ENCODE data around the gene PODN.

The PODN gene

DNA sequence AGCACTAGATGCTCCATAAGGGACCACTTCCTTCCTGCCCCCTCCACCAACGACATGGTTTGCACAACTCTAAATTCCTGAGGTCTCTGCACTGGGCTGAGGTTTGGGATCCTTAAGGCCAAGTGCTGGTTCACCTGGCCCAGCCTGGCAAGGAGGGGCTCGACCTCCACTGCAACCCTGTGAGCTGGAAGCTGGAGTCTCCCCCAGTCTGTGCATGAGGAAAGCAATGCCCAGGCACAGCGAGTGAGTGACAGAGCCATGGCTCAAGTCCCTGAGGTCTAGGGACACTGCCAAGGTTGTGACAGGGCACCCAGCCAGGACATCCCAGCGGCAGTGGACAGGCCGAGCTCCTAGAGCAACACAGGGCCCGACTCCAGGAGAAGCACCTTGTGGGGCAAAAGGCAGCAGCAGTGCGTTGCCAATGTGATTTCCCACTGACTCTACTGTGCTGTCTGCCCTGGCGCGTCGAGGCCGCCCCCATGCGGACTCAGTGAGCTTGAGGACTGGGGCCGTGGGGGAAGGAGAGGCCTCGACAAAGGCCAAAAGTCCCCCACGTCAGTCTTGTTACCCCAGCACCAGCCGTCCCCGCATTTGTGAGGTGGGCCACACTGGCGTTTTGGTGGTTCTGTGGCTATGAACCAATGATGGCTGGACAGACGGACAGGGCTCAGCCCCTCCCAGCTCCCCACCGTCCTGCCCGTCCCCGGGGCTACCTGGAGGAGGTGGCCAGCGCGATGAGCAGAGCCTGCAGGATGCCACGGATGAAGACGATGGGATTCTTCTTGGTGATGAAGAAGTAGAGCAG, 30.0 kb downstream of the PODN start:
- no peak for DNase-seq

DNA sequence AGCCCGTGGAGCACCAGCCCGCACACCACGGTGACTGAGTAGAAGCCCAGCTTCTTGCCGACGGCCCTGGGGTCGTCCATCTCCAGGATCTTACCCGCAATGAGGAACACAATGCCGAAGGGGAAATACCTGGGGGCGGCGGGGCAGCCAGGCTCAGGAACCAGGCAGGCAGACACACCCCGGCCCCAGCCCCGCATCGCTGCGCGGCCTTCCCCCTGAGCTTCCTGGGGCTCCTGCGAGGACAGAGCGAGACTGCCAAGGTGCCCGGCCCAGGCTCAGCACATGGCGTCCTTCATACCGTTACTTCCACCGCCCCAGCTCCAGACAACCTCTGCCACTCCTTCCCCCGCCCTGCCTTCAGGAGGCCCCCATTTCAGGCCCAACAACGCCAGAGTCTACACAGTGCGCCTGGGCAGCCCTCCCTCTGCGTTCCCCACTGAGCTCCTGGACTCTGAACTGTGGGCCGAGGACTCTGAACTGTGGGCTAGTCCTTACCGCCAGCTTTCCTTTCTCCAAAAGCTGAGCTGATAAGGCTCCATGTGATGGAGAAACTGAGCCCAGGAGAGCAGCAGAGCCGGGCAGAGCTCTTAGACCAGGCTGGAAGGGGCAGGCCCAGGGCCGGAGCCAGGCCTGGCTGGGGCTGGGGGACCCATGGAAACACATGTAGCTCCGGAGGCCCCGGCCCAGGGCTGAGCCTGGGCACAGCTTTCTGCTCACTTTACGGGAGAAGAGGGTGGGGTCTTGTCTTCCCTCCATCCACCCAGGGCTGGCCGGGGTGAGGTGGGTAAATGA, 30.8 kb downstream of the PODN start:
- DNase-seq, result no peak

DNA sequence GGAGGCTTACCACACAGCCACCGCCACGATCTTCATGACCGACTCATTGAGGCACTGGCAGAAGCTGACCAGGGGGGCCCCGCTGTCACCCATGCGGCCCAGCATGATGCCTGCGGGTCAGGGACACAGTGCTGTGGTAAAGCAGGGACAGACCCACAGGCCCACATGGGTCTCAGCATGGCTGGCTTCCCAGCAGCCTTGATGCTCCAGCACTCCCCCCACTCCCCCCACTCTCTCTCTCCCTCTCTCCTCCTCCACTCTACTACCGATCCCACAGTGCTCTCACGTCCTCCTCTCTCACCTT, 31.4 kb downstream of the PODN start:
- no peak for DNase-seq

DNA sequence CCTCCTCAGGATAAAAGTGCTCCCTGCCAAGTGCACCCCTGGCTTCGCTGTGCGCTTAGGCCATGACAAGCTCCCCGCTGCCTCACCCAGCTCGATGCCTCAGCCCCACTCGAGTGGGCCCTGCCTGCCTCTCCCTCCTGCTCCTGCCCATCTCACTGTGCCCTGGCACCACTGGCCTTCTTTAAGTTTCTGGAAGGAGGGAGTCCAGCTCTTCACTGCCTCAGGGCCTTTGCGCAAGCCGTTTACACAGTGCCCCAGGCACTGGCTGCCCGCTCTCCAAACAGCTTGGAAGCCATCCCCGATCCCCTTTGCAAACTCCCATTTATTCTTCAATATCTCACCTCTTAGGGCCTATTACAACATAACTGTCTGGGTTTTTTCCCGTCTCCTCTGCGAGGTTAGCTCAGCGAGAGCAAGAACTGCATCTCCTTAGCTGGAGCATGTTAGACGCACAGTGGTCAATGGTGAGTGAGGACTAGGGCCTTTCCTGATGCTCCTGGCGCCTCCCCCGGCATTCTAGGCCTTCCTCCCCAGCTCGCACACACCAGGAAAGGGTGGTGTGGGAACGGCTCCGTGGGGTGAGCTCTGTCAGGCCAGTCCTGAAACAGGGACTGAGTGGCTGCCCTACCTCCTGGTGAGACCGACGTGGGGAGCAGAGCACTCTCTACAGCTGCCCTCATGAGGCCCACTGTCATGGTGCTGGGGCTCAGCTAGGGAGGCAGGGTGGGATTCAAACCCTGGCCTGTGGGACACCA, 31.9 kb downstream of the PODN start:
- no peak for DNase-seq

DNA sequence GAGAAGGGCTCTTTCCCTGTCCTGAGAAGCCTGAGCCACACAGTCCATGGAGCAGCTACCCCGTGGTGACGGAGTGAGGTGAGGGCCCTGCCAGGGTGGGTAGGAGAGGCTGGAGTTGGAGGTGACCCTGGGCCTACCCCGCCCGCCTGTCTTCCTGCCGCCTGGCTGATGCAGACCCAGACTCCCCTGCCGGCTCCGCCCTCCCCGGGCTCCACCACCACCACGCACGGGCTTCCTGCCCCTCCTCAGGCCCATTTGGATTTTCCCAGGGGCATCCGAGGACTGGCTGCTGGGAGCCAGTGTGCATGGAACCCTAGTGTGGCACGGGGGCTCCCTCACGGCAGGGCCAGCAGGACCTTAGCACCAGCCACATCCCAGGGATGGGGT, 32.5 kb downstream of the PODN start:
- no peak for DNase-seq

DNA sequence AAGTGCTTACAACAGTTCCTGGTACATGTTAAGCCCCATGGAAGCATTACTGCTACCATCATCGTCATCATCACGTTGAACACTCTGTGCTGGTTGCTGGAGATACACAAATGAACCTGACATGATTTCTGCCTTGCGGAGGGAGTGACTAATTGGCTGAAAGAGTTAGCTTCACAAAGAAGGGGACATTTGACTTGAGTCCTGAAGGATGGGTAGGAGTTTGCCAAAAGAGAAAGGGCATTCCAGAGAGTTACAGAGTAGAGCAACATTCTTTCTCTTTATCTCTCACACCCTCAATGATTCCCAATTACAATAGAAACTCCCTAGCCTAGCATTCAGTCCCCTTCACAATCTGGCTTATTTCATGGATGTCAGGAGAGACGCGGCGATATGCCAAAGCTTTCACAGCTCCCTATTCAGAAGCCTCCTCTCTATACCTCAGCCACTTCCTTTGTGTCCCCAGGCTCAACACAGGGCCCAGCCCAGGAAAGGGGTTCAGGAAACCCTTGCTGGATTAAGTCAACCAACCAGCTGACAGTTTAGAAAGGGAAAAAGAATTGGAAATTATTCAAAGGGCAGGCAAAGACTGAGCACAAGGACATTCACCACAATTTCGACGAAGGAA, 42.4 kb downstream of the PODN start:
- no peak for DNase-seq

DNA sequence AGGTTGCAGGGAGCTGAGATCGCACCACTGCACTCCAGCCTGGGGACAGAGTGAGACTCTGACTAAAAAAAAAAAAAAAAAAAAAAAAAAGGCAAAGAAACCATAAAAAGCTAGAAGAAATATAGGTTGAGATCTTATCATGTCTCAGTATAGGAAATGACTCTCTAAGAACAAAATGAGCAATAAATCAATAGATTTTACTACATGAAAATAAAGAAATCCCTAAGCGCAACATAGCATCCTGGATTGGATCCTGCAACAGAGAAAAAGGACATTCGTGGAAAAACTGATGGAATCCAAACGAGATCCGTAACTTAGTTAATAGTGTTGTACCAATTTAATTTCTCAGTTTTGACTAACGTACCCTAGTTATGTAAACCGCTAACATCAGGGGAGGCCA, 45.1 kb downstream of the PODN start:
- DNase-seq, result no peak

DNA sequence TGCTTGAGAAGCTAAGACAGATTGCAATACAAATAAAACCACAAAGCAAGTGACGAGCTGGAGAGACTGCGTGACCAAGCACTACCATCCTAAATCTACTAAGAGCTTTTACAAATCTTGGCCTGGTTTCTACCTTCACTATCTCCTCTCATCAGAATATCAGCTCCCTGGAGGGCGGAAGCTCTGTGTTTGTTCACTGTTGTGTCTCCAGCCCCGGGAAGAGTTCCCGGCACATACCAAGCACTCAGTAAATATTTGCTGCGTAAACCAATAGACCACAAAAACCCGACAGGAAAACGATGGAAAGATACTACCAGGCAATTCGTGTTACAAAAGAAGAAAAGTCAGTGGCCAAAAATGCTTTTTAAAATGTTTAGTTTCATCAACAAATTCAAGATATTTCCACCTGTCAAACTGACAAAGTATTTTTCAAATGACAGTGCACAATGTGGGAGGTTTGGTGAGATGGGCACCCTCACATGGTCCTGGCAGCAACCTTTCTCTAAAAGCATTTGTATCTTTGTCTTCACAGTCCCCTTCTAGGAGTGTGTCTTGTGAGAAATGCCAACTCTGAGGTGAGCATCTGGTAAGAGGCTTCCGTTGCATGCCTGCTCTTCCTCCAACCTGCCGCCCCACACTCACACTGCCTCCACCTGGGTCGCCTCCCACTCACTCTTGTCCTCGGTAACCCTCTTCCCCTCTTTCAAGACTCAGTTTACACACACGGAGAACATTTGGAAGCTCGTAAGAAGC, 45.7 kb downstream of the PODN start:
- DNase-seq, result no peak

DNA sequence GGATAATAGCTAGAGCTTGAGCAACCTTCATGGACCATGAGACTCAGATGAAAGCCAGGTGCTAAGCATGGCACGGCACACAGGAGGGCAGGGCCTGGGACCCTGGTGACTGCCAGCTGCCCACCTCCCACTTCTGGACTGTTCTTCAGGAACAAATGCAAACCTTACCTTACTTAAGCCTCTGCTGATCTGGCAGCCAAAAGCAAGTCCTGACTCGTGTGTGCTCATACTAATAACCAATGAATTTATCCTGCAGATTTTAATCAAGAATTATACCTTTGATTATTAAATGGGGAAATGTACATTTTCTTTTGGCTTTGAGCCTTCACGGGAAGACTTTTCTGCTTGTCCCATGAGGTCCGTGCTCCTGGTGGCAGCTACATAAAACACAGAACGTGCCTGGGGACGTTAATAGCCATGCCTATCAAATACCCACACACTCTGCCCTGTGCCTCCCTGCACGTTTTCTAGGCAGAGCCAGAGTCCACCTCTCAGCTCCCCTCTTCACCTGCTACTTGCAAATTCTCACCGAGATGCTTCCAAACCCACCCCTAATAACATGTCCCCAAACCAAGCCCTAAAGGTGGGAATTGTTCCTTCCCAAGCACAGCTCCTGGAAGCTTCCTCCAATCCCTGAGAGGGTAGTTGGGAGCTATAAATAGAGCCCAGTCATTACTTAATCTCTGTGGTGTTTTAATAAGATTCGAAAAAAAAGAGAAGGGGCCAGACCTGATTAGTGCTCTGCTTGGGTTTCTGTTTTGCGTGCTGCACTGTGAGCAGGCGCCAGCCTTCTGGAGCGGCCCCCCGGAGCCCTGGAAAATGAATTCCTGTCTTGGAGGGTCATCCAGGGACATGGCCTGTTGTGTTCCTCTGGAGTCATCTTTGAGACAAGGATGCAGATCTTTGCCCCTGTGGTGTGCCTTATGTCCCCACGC, 46.9 kb downstream of the PODN start:
- DNase-seq, result no peak

DNA sequence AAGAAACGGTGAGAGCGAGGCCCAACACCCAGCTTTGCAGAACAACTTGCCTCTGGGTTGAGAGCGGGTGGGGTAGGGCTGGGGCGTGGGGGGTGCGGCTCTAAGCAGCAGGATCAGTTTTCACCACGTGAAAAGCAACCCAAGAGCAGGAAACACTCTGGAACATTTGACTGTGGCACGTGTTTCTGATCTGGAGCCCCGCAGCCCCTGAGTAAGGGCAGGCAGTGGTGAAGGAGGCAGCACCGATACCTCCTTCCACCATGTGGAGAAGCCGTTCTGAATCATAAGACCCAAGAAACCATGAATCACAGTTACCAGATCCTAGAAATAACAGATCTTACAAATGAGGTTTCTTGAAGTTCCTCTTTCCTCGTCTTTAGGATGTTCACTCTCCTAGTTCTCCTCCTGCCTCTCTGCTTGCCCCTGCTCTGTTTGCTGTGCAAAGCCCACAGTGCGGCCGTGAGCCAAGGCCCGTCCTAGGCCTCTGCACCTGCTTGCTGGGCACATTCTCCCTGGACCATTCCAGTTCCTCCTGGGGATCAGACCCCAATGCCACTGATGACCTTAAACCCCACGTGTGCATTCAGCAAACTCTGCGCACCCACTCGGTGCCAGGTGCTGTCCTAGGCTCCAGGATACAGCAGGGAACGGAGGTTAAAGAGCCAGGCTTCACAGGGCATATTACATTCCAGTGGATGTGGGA, 48.5 kb downstream of the PODN start:
- no peak for DNase-seq

DNA sequence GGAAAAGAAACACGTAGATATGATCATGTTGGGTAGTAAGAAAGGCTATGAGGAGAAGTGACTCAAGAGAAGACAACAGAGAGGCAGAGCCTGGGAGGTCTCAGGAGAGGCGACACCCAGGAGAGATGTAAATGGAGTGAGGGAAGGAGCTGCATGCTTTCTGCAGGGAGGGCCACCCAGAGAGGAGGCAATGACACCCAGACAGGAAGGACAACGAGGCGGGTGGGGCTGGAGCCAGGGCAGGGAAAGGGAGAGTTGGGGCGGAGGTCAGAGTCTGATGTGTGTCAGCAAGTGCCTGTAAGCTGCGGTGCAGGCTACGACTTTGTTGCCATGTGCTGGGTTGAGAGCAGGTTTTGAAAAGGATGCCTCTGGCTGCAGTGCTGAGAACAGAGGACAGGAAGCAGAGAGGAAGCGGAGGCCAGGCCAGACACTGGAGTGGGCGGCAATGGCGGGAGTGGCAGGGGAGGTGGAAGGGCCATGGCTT, 49.1 kb downstream of the PODN start:
- no peak for DNase-seq

DNA sequence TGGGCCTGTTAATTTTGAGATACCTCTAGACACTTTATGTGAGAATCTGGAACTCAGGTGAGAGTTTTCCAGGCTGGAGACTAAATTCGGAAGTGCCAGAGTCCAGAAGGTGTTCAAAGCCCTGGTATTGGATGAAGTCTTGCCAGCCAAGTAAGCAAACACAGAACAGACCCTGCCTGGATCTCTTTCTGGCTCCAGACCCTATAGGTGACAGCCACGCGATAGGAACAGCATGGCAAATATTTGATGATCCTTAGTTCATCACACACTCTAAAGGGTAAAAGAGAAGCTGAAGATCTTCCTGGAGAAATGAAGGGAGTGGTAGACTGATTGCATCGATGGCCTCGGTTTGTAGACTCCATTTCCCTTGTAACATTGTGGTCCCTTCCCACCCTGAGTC, 49.7 kb downstream of the PODN start:
- no peak for DNase-seq

DNA sequence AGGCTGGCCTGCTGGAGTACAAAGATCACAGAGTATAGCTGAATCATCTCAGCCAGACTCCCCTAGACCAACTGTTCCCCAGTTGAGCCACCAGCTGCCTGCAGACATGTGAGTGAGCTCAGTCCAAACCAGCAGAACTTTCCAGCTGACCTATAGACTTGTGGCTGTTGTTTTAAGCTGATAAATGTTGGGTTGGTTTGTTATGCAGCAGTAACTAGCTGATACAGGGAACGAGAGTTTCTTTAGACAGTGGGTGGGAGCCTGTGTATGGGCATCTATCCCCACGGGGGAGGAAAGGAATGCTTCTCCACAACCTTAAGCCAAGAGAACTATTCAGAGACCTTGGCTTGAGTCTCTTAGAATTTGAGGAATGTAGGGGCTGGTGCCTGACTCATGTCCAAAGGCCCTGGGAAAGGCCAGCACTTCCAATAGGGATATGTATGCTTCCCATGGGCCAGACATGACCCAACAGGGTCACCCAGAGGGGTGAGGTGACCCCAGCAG, 50.3 kb downstream of the PODN start:
- DNase-seq, result no peak

DNA sequence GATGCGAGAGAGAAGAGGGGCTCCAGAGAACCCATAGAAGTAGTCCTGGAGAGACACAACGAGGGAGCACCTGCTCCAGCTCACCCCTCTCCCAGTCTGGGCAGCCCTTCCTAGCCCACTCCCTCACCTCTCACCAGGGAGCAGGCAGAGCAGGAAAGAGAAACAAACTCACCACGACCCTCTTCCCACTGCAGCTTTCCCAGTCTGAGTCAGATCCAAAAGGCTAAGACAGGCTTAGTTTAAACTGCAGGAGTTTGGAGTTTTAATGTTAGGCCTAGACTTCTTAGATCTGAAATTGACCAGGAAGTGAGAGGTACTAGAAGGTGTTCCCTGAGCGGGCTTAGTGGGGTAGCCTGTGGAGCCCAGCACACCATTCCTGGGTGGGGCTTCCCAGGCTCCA, 50.8 kb downstream of the PODN start:
- no peak for DNase-seq

DNA sequence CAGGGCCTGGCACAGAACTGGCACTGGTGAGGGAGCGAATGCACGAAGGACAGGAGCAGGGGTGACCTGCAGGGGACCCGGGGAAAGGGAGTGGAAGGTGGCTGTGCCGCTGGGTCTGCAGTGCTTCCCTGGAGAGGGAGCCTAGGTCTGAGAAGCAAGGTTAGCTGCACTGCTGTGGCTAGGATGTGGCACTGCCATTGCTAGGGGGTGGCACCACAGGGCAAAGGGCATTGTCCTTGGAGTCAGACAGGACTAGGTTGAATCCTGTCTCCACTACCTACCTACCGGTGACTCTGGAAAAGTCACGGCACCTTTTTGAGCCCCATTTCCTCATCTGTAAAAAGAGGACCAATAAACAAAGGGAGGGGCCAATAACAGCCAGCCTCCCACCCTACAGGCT, 52.1 kb downstream of the PODN start:
- no peak for DNase-seq

DNA sequence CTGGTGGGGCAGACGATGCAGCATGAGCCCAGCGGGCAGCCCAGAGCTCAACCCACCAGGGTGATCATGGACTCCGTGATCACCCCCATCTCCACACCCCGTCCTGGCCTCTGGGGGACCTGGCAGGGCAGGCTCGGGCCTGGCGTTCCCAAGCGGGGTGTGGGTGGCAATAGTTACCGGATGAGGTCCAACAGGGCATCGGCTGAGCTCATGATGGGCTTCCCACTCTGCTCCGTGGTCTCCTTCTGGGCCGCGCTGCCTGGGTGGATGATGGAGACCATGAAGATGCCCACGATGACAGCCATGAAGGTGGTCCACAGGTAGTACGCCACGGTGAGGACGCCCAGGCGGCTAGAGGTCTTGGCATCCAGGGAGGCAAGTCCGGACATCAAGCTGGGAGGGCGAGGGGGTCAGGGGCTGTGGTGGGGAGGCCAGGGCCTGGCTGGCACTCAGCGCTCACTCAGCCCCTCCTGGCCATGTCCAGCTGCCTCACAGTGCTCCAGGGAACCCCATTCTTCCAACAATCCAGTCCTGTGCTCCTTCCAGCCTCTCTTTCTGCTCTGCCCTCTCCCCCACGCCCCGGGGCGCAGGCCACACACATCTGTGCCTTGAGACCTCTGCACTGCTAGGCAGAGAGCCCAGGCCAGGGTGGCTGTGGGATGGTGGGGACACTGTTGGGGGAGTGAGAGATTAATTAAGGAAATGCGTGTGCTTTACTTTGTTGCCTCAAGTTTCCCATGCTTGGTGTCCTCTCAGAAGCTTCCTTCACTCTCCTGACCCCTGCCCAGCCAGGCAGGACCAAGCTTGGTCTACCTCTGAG, 52.8 kb downstream of the PODN start:
- DNase-seq, result no peak

DNA sequence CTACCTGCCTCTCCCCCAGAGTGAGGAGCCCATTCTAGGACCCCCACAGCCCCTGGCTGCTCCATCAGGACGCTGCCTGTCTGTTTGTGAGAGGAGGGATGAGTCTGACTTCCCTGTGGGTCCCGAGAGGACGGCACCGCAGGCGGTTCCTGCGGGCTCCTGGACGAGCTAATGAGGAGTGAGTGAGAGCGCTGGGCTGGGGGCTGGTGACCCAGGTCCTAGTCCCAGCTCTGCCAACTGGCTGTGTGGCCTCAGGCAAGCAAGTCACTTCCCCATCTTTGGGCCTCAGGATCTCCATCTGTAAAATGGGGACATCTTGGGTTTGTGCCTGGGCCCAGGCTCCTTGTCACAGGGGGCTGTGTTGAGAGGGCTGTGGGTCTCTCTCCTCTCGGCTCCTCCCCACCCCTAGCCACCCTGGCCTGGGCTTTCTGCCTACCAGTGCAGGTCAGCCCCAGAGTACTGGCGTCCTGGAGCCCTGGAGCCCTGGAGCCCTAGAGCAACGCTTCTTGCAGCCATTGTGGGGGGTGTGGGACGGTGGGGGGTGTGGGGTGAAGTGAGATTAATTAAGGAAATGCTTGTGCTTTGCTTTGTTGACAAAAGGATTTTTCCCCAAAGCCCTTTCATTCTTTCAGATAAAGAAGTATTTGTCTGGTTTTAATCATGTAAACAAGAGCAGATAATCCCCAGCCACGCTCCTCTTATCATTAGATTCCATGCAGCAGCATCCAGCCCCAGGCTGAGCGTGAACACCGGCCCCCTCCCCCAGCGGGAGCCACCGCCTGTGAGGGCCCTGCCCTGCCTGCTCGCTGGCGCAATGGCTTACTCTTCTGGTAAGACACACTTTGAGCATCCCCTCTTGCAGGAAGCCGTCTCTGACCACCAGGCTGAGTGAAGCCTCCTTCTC, 53.6 kb downstream of the PODN start:
- DNase-seq, result no peak

DNA sequence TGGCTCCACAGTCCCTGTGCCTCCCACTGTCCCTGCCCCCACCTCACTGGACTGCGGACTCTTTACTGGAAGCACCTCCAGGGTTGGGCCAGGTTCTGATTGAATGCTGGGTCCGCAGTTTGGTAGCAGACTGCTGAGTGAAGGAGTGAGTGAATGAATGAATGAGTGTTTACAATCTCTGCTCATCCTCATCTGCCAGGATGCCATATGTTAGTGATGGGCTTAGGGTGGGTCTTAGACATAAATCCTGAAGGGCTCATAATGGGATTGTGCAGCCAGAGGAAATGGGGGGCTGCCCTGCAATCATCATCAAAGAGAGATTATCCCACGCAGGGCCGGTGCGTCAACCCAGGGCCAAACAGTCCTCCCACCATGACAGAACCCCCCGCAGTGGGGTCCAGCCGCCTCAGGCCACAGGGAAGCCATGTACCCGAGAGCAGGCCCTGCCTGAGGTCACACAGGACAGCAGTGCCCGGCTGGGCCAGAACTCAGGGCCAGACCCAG, 54.3 kb downstream of the PODN start:
- DNase-seq, result no peak

All from NCI-H187 treated with DMSO at 0.1 percent for 48 hours (cell line).